OCI-LY3 (cell line): Measurements from ENCODE around the gene GP1BA.

Source experiments
- CTCF ChIP-seq: fragments of 200-600, 300-600 bp; sonication (generic); IDR thresholded peaks from 2 replicates; pipeline ENCODE4 v1.5.1; 2014; ENCODE audit warnings: antibody characterized with exemption, low read length, low read depth
- EZH2phosphoT487 ChIP-seq: fragments of 200-600 bp; shearing (Covaris generic); IDR thresholded peaks from 2 replicates; pipeline ENCODE4 v1.6.1; 2018; ENCODE audit warnings: antibody characterized with exemption, mixed run types, low read depth

GRCh38 chr17:4958102-4958501 lies 26.0 kb downstream of the GP1BA start:
- TF ChIP-seq EZH2phosphoT487 (no peak), CTCF (no peak)
